OCI-LY7 (cell line): ENCODE measurements around the gene GJB6. TPM values are rescaled to one million over a fixed set of nuclear protein-coding genes. Genes with fewer than 3 reads are reported as not detected.

Source experiments
- BruUV-seq: library from RNA; stranded (reverse); fragments of 400-500 nt; replicated peaks from 2 replicates; lab custom pipeline; 2021; lab: Mats Ljungman, UMichigan
- CTCF ChIA-PET: fragments of 300-600 bp; sonication (Branson Sonifier 250); formaldehyde crosslinking; loops from one replicate; lab custom pipeline; 2022; ENCODE audit warnings: antibody characterized with exemption; ENCODE audit not compliant: unreplicated experiment; lab: Charles Lee
- POLR2A ChIA-PET: fragments of 300-600 bp; sonication (Branson Sonifier 250); formaldehyde crosslinking; loops from one replicate; lab custom pipeline; 2022; ENCODE audit warnings: antibody characterized with exemption; lab: Charles Lee
- DNase-seq: peaks from one replicate; pipeline ENCODE4 v3.0.0-alpha.2; 2015; ENCODE audit warnings: low spot score
- H2AFZ ChIP-seq: fragments of 200-600 bp; sonication (generic), shearing (Covaris generic); 2 replicates; pipeline ENCODE4 v1.6.1; 2014; ENCODE audit warnings: mild to moderate bottlenecking, antibody characterized with exemption, low read length, moderate library complexity
- H3K27ac ChIP-seq: fragments of 200-600 bp; sonication (generic); 2 replicates; pipeline ENCODE4 v1.5.1; 2014; ENCODE audit warnings: mixed run types, low read depth, mild to moderate bottlenecking, moderate library complexity, low read length, inconsistent platforms; ENCODE audit not compliant: poor library complexity, severe bottlenecking
- H3K36me3 ChIP-seq: fragments of 200-600 bp; sonication (generic); 2 replicates; pipeline ENCODE4 v1.6.1; 2014; ENCODE audit warnings: mild to moderate bottlenecking, antibody characterized with exemption, low read length, moderate library complexity, mixed read lengths; ENCODE audit not compliant: insufficient read depth
- H3K4me1 ChIP-seq: fragments of 200-600 bp; sonication (generic); 2 replicates; pipeline ENCODE4 v1.5.1; 2014; ENCODE audit warnings: mild to moderate bottlenecking, low read length; ENCODE audit not compliant: insufficient read depth, poor library complexity, severe bottlenecking
- H3K4me2 ChIP-seq: fragments of 200-600 bp; sonication (generic); 2 replicates; pipeline ENCODE4 v1.6.1; 2014; ENCODE audit warnings: mild to moderate bottlenecking, low read length
- H3K4me3 ChIP-seq: fragments of 200-600 bp; sonication (generic); 2 replicates; pipeline ENCODE4 v1.5.1; 2014; ENCODE audit warnings: mild to moderate bottlenecking, low read depth, low read length; ENCODE audit not compliant: poor library complexity, severe bottlenecking
- H3K79me2 ChIP-seq: fragments of 200-600 bp; sonication (generic); 2 replicates; pipeline ENCODE4 v1.6.1; 2016; ENCODE audit warnings: low read depth, mild to moderate bottlenecking, low read length, moderate library complexity, mixed read lengths; ENCODE audit not compliant: insufficient read depth
- H3K9me2 ChIP-seq: fragments of 200-600 bp; sonication (generic); 2 replicates; pipeline ENCODE4 v1.6.1; 2016; ENCODE audit warnings: mild to moderate bottlenecking, low read length, mixed read lengths; ENCODE audit not compliant: insufficient read depth
- H3K9me3 ChIP-seq: fragments of 200-600 bp; sonication (generic); 2 replicates; pipeline ENCODE4 v1.6.1; 2014; ENCODE audit warnings: mild to moderate bottlenecking, mixed run types, low read length, mixed read lengths
- H4K20me1 ChIP-seq: fragments of 200-600 bp; sonication (generic); 2 replicates; pipeline ENCODE4 v1.6.1; 2014; ENCODE audit warnings: mild to moderate bottlenecking, antibody characterized with exemption, low read length, moderate library complexity, mixed read lengths; ENCODE audit not compliant: insufficient read depth
- CTCF ChIP-seq: fragments of 200-600 bp; sonication (generic); conservative IDR thresholded peaks from 2 replicates; pipeline ENCODE4 v1.5.1; 2014; ENCODE audit warnings: mild to moderate bottlenecking, antibody characterized with exemption, low read length, moderate library complexity, mixed read lengths
- EZH2phosphoT487 ChIP-seq: fragments of 200-600 bp; sonication (generic); IDR thresholded peaks from 2 replicates; pipeline ENCODE4 v1.6.1; 2018; ENCODE audit warnings: low read depth, borderline replicate concordance, mild to moderate bottlenecking, mixed run types, antibody characterized with exemption, low read length, moderate library complexity, mixed read lengths
- intact Hi-C: fragments of 100-400 bp; cut with micrococcal nuclease; formaldehyde crosslinking; loops from one replicate; pipeline ENCODE4 v1.10.0; 2022; ENCODE audit not compliant: unreplicated experiment
- total RNA-seq, 2 experiments: library from RNA; depleted of rRNA in 1 of 2; stranded (reverse); fragments of >200 nt in 1 of 2; shearing (Covaris generic) in 1 of 2; gene quantifications; 2 replicates each; pipeline ENCODE4 v1.2.3, GENCODE V29; 2014 to 2022

The GJB6 gene
- total RNA-seq, 2 experiments from 2014 or later = not detected

- Histone ChIP-seq H3K79me2 (no peaks in the 10 kb centered on the region), H3K4me3 (no peak overlapping the region), H3K4me2 (no peak overlapping the region), H3K27ac (no peak overlapping the region), H3K36me3 (no peaks in the 10 kb centered on the region), H3K9me2 (no peaks in the 10 kb centered on the region), H3K9me3 (no peaks in the 10 kb centered on the region), H4K20me1 (0 out of 2 replicates have a peak, but pooled peaks cover 3% of the 10 kb centered on the region), H3K4me1 (no peaks in the 10 kb centered on the region), H2AFZ (no peak overlapping the region)
- no peak for TF ChIP-seq EZH2phosphoT487
- no peak for TF ChIP-seq CTCF
- CTCF ChIA-PET = no interaction called here
- intact Hi-C loops = no loop called here
- no TSS peak for BruUV-seq
- DNase-seq = no peak
- POLR2A ChIA-PET = interaction anchor here (0.6 kb wide), 1 partner anchor 235 kb away, joined by 3 read pairs; no protein-coding TSS in a partner anchor
These were observed 54.9 kb downstream of the GJB6 start for GRCh38 chr13:20177049-20177831.

GRCh38 chr13:20175907-20176652, 56.0 kb downstream of the GJB6 start:
- Histone ChIP-seq H3K4me1 (no peaks in the 10 kb centered on the region), H3K36me3 (no peaks in the 10 kb centered on the region), H3K27ac (no peak overlapping the region), H2AFZ (no peak overlapping the region), H3K4me3 (no peak overlapping the region), H3K9me2 (no peaks in the 10 kb centered on the region), H3K4me2 (no peak overlapping the region), H4K20me1 (no peaks in the 10 kb centered on the region), H3K9me3 (no peaks in the 10 kb centered on the region), H3K79me2 (no peaks in the 10 kb centered on the region)
- TF ChIP-seq CTCF (no peak), EZH2phosphoT487 (no peak)
- DNase-seq = no peak
- no TSS peak for BruUV-seq
- ChIA-PET CTCF (no interaction called here), POLR2A (interaction anchor here (0.6 to 1.0 kb wide), 2 partner anchors 11 to 233 kb away, joined by 3 read pairs; no protein-coding TSS in a partner anchor)
- intact Hi-C loops = no loop called here
